ENCODE measurements around the gene TFRC.

TFRC gene

DNA sequence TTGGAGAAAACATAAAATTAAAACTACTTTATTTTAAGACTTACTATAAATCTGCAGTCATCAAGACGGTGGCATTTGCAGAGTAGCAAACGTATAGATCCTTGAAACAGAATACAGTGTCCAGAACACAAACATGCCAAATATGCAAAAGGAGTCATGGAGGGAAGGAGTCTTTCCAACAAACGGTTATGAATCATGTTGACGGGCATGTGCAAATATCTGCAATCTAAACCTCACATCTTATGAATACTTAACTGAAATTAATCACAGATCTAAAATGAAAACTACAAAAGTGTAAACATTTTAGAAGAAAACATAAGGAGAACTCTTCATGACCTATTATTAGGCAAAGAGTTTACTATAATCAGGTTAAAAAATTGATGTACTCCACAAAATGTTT, 69.4 kb downstream of the TFRC start:
- in situ Hi-C loops (cut with MboI; ENCODE audit: low sequenced_read_pairs), result loop anchor here (25.0 kb wide), 1 partner anchor 300 kb away; the partner anchor contains the start of gene MUC20

DNA sequence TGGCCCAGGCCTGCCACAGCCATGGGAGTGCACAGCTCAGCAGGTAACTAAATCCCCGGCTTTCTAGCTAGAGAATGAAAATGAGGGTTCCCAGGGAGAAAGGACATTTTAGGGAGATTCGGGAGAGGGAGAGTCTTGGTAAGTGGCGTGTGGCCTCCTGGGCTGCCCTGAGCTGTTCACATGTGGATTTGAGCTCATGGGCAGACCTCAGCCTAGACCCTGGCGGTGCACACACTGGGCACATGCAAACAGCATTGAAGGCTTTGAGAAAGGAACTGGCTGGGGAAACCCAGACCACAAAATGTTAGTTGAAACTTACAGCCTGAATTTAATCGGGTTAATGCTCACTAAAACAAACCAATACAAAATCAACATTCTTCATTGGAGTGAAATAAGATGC, 72.4 kb downstream of the TFRC start:
- in situ Hi-C loops (cut with MboI; ENCODE audit: low sequenced_read_pairs), result loop anchor here (25.0 kb wide), 1 partner anchor 297 kb away; the partner anchor contains the start of gene MUC20

DNA sequence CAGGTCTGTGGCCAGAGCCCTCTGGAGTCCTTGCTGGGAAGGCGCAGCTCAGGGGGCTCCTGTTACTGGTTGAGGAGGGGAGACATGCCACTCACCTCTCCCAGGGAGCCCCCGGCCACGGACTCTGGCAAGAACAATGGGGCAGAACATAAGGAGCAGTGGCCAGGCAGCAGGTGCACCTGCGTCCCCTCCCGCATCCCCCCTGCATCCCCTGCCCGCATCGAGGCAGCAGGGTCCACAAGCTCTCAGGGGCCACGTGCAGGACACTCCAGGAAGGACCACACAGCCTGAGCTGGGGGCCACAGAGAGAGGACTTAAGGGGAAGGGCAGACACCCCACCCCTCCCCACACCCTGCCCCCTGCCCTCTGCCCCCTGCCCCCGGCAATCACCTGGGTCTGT, 73.0 kb downstream of the TFRC start:
- in situ Hi-C loops (cut with MboI; ENCODE audit: low sequenced_read_pairs), result loop anchor here (25.0 kb wide), 1 partner anchor 297 kb away; the partner anchor contains the start of gene MUC20

DNA sequence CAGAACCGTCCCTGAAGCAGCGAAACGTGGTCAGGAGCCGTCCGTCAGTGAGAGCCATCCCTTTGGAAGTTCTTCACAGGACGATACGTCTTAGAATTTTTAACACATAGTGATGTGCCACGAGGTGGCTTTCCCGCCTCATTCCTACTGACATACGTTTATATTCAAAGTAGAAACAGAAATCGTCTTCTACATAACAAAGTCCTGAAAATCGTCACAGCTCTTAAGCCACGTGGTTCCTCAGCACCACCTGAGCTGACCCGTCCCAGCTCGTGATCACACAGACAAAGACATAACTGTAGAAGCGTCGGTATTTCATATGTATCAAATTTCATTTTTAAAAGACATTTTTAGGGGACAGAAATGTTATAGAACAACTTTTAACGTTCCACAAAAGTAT, 73.5 kb downstream of the TFRC start:
- in situ Hi-C loops (cut with MboI; ENCODE audit: low sequenced_read_pairs), result loop anchor here (25.0 kb wide), 1 partner anchor 296 kb away; the partner anchor contains the start of gene MUC20

DNA sequence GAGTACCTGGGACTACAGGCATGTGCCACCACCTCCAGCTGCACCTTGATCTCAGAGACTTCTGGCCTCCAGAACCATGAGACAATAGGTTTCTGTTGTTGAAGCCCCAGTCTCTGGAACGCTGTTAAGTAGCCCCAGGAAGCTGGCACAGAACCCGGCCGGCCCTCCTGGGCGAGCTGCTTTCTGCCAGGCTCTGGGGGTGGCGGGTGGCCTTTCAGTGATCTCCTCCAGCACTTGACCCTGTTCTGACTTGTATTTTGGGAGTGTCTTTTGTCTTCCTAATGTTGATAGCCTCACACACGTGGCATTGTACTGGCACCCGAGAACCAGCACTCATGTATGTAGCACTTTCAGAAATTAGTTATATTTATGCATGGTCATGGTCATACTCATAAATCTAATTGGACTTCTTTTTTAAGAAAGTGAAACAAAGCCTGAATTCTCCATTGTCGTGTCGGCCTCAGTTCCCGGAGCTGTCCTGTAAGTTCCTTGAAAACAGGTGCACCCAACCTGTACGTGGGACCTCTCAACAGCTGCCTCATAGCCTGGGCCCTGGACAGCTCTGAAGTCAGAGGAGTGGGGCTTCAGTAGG, 74.0 kb downstream of the TFRC start:
- in situ Hi-C loops (cut with MboI; ENCODE audit: low sequenced_read_pairs), result loop anchor here (25.0 kb wide), 1 partner anchor 296 kb away; the partner anchor contains the start of gene MUC20

DNA sequence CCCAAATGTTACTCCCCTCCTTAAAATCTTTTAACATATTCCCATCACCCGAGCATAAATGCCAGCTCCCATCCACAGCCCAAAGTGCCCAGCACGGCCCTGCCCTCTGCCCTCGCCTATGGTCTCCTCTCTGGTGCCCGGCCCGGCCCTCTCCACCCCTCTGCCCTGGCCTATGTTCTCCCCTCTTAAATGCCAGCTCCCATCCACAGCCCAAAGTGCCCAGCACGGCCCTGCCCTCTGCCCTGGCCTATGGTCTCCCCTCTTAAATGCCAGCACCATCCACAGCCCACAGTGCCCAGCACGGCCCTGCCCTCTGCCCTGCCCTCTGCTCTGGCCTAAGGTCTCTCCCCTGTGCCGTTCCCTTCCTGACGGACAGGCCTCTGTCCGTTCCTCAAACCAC, 76.6 kb downstream of the TFRC start:
- in situ Hi-C loops (cut with MboI; ENCODE audit: low sequenced_read_pairs), result loop anchor here (25.0 kb wide), 1 partner anchor 293 kb away; the partner anchor contains the start of gene MUC20

DNA sequence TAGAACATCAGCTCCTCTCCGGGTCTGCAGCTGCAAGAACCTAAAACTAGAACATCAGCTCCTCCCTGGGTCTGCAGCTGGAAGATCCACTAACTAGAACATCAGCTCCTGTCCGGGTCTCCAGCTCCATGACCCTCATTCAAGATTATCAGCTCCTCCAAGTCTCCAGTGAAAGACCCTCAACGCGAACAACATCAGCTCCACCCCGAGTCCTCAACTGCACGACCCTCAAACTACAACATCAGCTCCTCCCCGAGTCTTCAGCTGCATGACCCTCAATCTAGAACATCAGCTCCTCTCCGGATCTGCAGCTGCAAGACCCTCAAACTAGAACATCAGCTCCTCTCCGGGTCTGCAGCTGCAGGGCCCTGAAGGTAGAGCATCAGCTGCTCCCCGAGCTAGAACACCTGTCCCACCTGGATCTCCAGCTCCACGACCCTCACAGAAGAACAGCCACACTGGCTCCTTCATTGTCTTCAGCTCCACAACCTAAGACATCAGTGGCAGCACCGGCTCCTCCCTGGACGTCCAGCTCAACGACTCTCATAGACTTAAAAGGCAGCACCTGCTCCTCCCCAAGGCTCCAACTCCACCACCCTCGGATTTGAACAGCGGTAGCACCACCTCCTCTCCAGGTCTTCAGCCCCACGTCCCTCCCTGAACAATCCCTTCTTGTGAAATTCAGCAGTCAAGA, 77.4 kb downstream of the TFRC start:
- in situ Hi-C loops (cut with MboI; ENCODE audit: low sequenced_read_pairs), result loop anchor here (25.0 kb wide), 1 partner anchor 292 kb away; the partner anchor contains the start of gene MUC20

DNA sequence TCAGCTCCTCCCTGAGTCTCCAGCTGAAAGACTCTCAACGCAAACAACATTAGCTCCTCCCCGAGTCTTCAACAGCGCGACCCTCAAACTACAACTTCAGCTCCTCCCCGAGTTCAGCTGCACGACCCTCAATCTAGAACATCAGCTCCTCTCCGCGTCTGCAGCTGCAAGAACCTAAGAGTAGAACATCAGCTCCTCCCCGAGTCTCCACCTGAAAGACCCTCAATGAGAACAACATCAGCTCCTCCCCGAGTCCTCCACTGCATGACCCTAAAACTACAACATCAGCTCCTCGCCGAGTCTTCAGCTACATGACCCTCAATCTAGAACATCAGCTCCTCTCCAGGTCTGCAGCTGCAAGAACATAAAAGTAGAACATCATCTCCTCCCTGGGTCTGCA, 78.3 kb downstream of the TFRC start:
- in situ Hi-C loops (cut with MboI; ENCODE audit: low sequenced_read_pairs), result loop anchor here (25.0 kb wide), 1 partner anchor 291 kb away; the partner anchor contains the start of gene MUC20

DNA sequence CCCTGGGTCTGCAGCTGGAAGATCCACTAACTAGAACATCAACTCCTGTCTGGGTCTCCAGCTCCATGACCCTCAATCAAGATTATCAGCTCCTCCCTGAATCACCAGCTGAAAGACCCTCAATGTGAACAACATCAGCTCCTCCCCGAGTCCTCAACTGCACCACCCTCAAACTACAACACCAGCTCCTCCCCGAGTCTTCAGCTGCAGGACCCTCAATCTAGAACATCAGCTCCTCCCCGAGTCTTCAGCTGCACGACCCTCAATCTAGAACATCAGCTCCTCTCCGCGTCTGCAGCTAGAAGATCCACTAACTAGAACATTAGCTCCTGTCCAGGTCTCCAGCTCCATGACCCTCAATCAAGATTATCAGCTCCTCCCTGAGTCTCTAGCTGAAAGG, 79.2 kb downstream of the TFRC start:
- in situ Hi-C loops (cut with MboI; ENCODE audit: low sequenced_read_pairs), result loop anchor here (25.0 kb wide), 1 partner anchor 290 kb away; the partner anchor contains the start of gene MUC20

DNA sequence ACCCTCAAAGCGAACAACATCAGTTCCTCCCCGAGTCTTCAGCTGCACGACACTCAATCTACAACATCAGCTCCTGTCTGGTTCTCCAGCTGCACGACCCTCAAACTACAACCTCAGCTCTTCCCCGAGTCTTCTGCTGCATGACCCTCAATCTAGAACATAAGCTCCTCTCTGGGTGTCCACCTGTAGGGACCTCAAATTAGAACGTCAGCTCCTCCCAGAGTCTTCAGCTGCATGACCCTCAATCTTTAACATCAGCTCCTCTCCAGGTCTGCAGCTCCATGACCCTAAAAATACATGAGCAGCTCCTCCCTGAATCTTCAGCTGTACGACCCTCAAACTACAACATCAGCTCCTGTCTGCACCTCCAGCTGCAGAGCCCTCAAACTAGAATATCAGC, 80.7 kb downstream of the TFRC start:
- in situ Hi-C loops (cut with MboI; ENCODE audit: low sequenced_read_pairs), result loop anchor here (25.0 kb wide), 1 partner anchor 289 kb away; the partner anchor contains the start of gene MUC20

DNA sequence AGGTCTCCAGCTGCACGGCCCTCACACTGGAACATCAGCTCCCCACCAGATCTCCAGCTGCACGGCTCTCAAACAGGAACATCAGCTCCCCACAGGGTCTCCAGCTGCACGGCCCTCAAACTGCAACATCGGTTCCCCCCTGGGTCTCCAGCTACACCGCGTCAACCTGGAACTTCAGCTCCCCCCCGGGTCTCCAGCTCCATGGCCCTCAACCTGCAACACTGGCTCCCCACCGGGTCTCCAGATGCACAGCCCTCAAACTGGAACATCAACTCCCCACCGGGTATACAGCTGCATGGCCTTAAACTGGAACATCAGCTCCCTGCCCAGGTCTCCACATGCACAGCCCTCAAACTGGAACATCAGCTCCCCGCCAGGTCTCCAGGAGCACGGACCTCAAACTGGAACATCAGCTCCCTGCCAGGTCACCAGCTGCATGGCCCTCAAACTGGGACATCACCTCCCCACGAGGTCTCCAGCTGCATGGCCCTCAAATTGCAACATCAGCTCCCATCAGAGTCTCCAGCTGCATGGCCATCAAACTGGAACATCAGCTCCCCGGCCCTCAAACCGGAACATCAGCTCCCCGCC, 81.4 kb downstream of the TFRC start:
- in situ Hi-C loops (cut with MboI; ENCODE audit: low sequenced_read_pairs), result loop anchor here (25.0 kb wide), 1 partner anchor 288 kb away; the partner anchor contains the start of gene MUC20

DNA sequence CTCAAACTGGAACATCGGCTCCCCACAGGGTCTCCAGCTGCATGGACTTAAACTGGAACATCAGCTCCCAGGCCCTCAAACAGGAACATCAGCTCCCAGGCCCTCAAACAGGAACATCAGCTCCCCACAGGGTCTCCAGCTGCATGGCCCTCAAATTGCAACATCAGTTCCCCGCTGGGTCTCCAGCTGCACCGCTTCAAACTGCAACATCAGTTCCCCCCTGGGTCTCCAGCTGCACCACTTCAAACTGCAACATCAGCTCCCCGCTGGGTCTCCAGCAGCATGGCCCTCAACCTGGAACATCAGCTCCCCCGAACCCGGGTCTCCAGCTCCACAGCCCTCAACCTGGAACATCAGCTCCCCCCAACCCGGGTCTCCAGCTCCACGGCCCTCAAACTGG, 82.0 kb downstream of the TFRC start:
- in situ Hi-C loops (cut with MboI; ENCODE audit: low sequenced_read_pairs), result loop anchor here (25.0 kb wide), 1 partner anchor 288 kb away; the partner anchor contains the start of gene MUC20

All from HL-60/S4 (cell line).